Stimulated activated CD8-positive, alpha-beta memory T cell treated with anti-CD3 and anti-CD28 coated beads, Interleukin-2, amount 100 ng/mL, for 48 hours (primary cell): ENCODE measurements around the gene SCN8A.

Experiments
- DNase-seq, 2 donors: peaks; one replicate each; pipeline ENCODE4 v3.0.0-alpha.2; 2020; ENCODE audit warnings: low read depth in 2 of 2

The SCN8A gene

GRCh38 chr12:51832354-51833107, 241.5 kb downstream of the SCN8A start:
- no peak for DNase-seq

- no peak for DNase-seq
Measured at GRCh38 chr12:51833448-51834227, 242.6 kb downstream of the SCN8A start.

- DNase-seq, result no peak
Measured at GRCh38 chr12:51834411-51834810, 243.4 kb downstream of the SCN8A start.

GRCh38 chr12:51836041-51836826, 245.2 kb downstream of the SCN8A start:
- no peak for DNase-seq

- no peak for DNase-seq
Measured at GRCh38 chr12:51836827-51837173, 245.8 kb downstream of the SCN8A start.

- DNase-seq, result no peak
Measured at GRCh38 chr12:51837286-51837685, 246.3 kb downstream of the SCN8A start.

GRCh38 chr12:51838036-51838435, 247.0 kb downstream of the SCN8A start:
- DNase-seq, result no peak

GRCh38 chr12:51838762-51839161, 247.7 kb downstream of the SCN8A start:
- no peak for DNase-seq

- no peak for DNase-seq
Measured at GRCh38 chr12:51839310-51839947, 248.4 kb downstream of the SCN8A start.

- no peak for DNase-seq
Measured at GRCh38 chr12:51840966-51841365, 249.9 kb downstream of the SCN8A start.

- no peak for DNase-seq
Measured at GRCh38 chr12:51841727-51842126, 250.7 kb downstream of the SCN8A start.

- DNase-seq, result no peak
Measured at GRCh38 chr12:51844854-51845253, 253.8 kb downstream of the SCN8A start.

GRCh38 chr12:51845482-51845881, 254.4 kb downstream of the SCN8A start:
- no peak for DNase-seq

- no peak for DNase-seq
Measured at GRCh38 chr12:51846271-51846691, 255.2 kb downstream of the SCN8A start.

GRCh38 chr12:51846911-51847642, 256.0 kb downstream of the SCN8A start:
- DNase-seq, result peak; percentile 34 to 45

- DNase-seq, result no peak
Measured at GRCh38 chr12:51847643-51848325, 256.8 kb downstream of the SCN8A start.

GRCh38 chr12:51848326-51848727, 257.3 kb downstream of the SCN8A start, which contains the start of gene FIGNL2:
TSS of gene FIGNL2 (minus strand) at chr12:51848718. CDS start at chr12:51822413, 26,305 bp downstream.
- DNase-seq, result no peak

GRCh38 chr12:51848841-51849735, 258.1 kb downstream of the SCN8A start:
- no peak for DNase-seq
